Psoas muscle (tissue), 8 donors: Measurements from ENCODE around the gene KDM4C. TPM values are rescaled to one million over a fixed set of nuclear protein-coding genes. Genes with fewer than 3 reads are reported as not detected.
"Not testable (repeated sequence)": the region's sequence is repeated elsewhere in the genome, so short reads cannot be mapped to it uniquely, and the experiment has no call there.

ENCODE experiments used
- ATAC-seq, 4 donors: fragments of 200-7000 bp; cut with Tn5 transposase; one replicate each; pipeline ENCODE4 v1.9.1; 2020; ENCODE audit warnings: moderate library complexity in 3 of 4, mild to moderate bottlenecking in 2 of 4
- DNase-seq, 2 donors: peaks; one replicate each; pipeline ENCODE4 v3.0.0-alpha.2; 2020
- H3K27ac ChIP-seq: fragments of 200-600 bp; one replicate; pipeline ENCODE4 v1.8.0; 2022
- H3K27me3 ChIP-seq, 3 donors: fragments of 200-600 bp in 1 of 3; one replicate each; pipeline versions ENCODE4 v1.6.1 to v1.8.0; 2013 to 2022; ENCODE audit warnings: low read length in 2 of 3, mild to moderate bottlenecking in 2 of 3, moderate library complexity in 1 of 3; ENCODE audit not compliant: insufficient read depth in 3 of 3
- H3K36me3 ChIP-seq, 2 donors: fragments of 200-600 bp in 1 of 2; one replicate each; pipeline versions ENCODE4 v1.6.1 to v1.8.0; 2013 to 2022; ENCODE audit warnings: low read depth in 1 of 2, mild to moderate bottlenecking in 1 of 2, moderate library complexity in 1 of 2; ENCODE audit not compliant: insufficient read depth in 1 of 2
- H3K4me1 ChIP-seq: fragments of 200-600 bp; one replicate; pipeline ENCODE4 v1.8.0; 2022
- H3K4me3 ChIP-seq: fragments of 200-600 bp; one replicate; pipeline ENCODE4 v1.8.0; 2022; ENCODE audit warnings: mild to moderate bottlenecking
- H3K9me3 ChIP-seq: fragments of 200-600 bp; one replicate; pipeline ENCODE4 v1.8.0; 2022
- WGBS, 3 donors: extraction: QIAGEN DNeasy Blood & Tissue Kit; methylation state at CpG; one replicate each; pipeline versions ENCODE4 v1.1.6 to v1.1.7; 2013; 5-methylcytosine and 5-hydroxymethylcytosine counted together
- intact Hi-C, 2 donors: fragments of 100-400 bp; cut with DNase I; formaldehyde crosslinking; loops; one replicate each; pipeline versions ENCODE4 v1.11.0 to v1.14.2; 2022
- polyA plus RNA-seq, 3 donors: library from polyadenylated mRNA; stranded (reverse); fragments of 200-250 nt; gene quantifications; one replicate each; pipeline ENCODE4 v1.2.3, GENCODE V29; 2013
- total RNA-seq, 4 donors: library from RNA; stranded (reverse); fragmentation: NEBNext Ultra II Directional in 2 of 4; extraction: Animal tissue kit (Norgen Biotek cat#: 25700) in 2 of 4; gene quantifications; one replicate each; pipeline versions ENCODE4 v1.2.1 to v1.2.4, GENCODE V29; 2021 to 2023
- TF ChIP-seq, protein P1 (sequence below): fragments of 200-600 bp; IDR thresholded peaks from one replicate; pipeline ENCODE4 v1.8.0; 2022; ENCODE audit warnings: antibody characterized with exemption
- donor health status: healthy with polysubstance abuse.
- donor health status: DM: no; HTN: no; CAD: no; lungs with moderate emphysema.
- donor health status: Bipolar disorder and iron deficiency.
- donor health status: healthy.
- donor health status: DM: yes; HTN: yes; CAD: no.
- donor health status: DM: no; HTN: no; CAD: no.
- donor health status: DM: no; HTN: no; CAD: no.
- donor health status: DM: yes; HTN: yes; CAD: no.

KDM4C gene
- total and polyA plus RNA-seq, 7 donors: 2.7 to 13.0 (median 10.1) TPM

DNA sequence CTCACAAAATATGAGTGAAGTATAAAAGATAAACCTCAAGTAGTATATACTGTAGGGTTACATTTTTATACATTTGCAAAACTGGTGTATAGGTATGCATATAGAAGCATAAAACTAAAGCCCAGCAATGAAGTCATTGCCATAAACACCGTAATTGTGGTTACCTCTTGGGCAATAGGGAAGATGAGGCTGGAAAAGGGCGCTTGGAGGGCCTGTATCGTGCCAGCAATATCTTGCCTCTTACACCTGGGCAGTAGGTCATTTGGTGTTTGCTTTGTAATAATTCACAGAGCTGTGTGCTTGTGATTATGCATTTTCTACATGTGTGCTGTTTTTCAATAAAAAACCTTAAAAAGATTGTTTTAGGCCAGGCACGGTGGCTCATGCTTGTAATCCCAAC is 45.2 kb downstream of the KDM4C start:
- DNase-seq: no peak
- Histone ChIP-seq H3K27ac (no peak overlapping the region), H3K9me3 (no peaks in the 10 kb centered on the region), H3K4me1 (peaks cover 10% of the 10 kb centered on the region), H3K27me3 (no peaks in the 10 kb centered on the region), H3K36me3 (no peaks in the 10 kb centered on the region), H3K4me3 (no peak overlapping the region)
- ATAC-seq: no peak
- 98% methylated on average over 4 of the region's 4 CpGs for WGBS, 3 donors
- intact Hi-C loops: no loop called here
- TF ChIP-seq, protein P1, sequence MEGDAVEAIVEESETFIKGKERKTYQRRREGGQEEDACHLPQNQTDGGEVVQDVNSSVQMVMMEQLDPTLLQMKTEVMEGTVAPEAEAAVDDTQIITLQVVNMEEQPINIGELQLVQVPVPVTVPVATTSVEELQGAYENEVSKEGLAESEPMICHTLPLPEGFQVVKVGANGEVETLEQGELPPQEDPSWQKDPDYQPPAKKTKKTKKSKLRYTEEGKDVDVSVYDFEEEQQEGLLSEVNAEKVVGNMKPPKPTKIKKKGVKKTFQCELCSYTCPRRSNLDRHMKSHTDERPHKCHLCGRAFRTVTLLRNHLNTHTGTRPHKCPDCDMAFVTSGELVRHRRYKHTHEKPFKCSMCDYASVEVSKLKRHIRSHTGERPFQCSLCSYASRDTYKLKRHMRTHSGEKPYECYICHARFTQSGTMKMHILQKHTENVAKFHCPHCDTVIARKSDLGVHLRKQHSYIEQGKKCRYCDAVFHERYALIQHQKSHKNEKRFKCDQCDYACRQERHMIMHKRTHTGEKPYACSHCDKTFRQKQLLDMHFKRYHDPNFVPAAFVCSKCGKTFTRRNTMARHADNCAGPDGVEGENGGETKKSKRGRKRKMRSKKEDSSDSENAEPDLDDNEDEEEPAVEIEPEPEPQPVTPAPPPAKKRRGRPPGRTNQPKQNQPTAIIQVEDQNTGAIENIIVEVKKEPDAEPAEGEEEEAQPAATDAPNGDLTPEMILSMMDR: no peak

GRCh38 chr9:6805532-6805931 is 47.8 kb downstream of the KDM4C start:
- peaks cover 10% of the 10 kb centered on the region for H3K4me1 ChIP-seq
- intact Hi-C loops: no loop called here
- H3K27me3 ChIP-seq: no peaks in the 10 kb centered on the region
- DNase-seq (peak; percentile 40 to 66), ATAC-seq (peak; percentile 56 to 92 (median 72))
- no peak overlapping the region for H3K4me3 ChIP-seq
- no peaks in the 10 kb centered on the region for H3K36me3 ChIP-seq
- TF ChIP-seq, protein P1: no peak
- H3K9me3 ChIP-seq: no peaks in the 10 kb centered on the region
- H3K27ac ChIP-seq: peak overlapping the region; percentile 15
- WGBS, 3 donors: 19 to 30% (median 19%) methylated on average over 1 of the region's 1 CpG

DNA sequence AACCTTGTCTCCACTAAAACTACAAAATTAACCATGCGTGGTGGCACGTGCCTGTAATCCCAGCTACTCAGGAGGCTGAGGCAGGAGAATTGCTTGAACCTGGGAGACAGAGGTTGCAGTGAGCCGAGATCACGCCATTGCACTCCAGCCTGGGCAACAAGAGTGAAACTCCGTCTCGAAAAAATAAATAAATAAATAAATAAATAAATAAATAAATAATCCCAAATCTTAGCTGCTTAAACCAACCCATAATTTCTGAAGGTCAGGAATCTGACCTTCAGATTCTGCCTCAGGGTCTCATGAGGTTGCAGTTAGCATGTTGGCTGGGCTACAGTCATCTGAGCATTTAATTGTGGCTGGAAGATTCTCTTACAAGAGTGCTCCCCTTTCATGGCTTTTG is 48.5 kb downstream of the KDM4C start:
- H3K27ac ChIP-seq, H3K4me3 ChIP-seq, H3K27me3 ChIP-seq, H3K9me3 ChIP-seq, DNase-seq, ATAC-seq, H3K36me3 ChIP-seq, intact Hi-C loops: not testable (repeated sequence)
- 98 to 100% (median 98%) methylated on average over 6 of the region's 6 CpGs for WGBS, 3 donors
- H3K4me1 ChIP-seq: peaks cover 10% of the 10 kb centered on the region

GRCh38 chr9:6807669-6808068 is 49.9 kb downstream of the KDM4C start:
- H3K27me3 ChIP-seq, ATAC-seq, intact Hi-C loops, H3K36me3 ChIP-seq, H3K4me3 ChIP-seq, H3K9me3 ChIP-seq, DNase-seq, H3K27ac ChIP-seq: not testable (repeated sequence)
- H3K4me1 ChIP-seq: peaks cover 10% of the 10 kb centered on the region
- 94 to 100% (median 95%) methylated on average over 5 to 15 of the region's 30 CpGs for WGBS, 3 donors

DNA sequence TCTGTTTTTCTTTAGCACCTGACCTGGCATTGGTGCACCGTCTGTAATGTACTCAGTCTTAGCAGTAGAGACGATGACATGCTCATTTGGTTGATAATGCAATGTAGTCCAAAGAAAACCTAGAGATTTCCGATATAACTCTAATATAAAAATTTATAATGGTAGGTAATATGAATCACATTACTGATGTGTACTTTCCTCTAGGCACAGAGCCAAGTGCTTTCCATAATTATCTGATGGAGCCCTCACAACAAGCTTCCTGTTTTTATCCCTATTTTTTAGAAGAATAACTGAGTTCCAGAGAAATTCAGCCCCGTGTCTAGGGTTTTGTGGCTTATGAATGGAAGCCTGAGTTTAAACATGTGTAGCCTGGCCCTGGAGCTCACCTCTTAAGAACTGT is 53.7 kb downstream of the KDM4C start:
- no peaks in the 10 kb centered on the region for H3K4me1 ChIP-seq
- intact Hi-C loops: no loop called here
- no peak for DNase-seq
- no peak overlapping the region for H3K27ac ChIP-seq
- no peaks in the 10 kb centered on the region for H3K9me3 ChIP-seq
- ATAC-seq: no peak
- H3K4me3 ChIP-seq: no peak overlapping the region
- no peaks in the 10 kb centered on the region for H3K27me3 ChIP-seq
- WGBS, 3 donors: 73 to 79% (median 79%) methylated on average over 4 of the region's 4 CpGs
- H3K36me3 ChIP-seq: peaks cover 0 to 16% of the 10 kb centered on the region in 2 donors
- TF ChIP-seq, protein P1: no peak

DNA sequence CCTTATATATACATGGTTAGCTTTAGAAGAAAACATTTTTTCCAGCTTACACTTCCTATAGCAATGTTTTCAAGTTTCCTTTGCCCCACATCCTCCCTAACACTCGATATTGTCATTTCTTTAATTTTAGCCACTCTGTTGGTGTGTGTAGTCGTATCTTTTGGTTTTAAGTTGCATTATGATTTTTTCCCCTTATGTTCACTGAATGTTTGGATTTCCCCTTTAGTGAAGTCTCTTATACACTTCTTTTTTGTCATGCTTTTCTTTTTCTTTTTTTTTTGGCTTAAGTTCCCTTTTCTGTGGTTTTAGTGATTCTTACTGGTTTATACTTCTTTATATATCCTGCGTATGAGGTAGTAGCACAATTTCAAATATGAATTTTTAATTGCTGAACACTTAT is 58.8 kb downstream of the KDM4C start:
- no peaks in the 10 kb centered on the region for H3K4me1 ChIP-seq
- no peaks in the 10 kb centered on the region for H3K9me3 ChIP-seq
- TF ChIP-seq, protein P1: no peak
- 90 to 94% (median 92%) methylated on average over 3 of the region's 3 CpGs for WGBS, 3 donors
- H3K27ac ChIP-seq: no peak overlapping the region
- peaks cover 0 to 20% of the 10 kb centered on the region in 2 donors for H3K36me3 ChIP-seq
- no peaks in the 10 kb centered on the region for H3K27me3 ChIP-seq
- intact Hi-C loops: no loop called here
- H3K4me3 ChIP-seq: no peak overlapping the region
- DNase-seq (no peak), ATAC-seq (no peak)
